Caco-2 (cell line): ENCODE results near the gene C5orf52. TPM values are rescaled to one million over a fixed set of nuclear protein-coding genes. Genes with fewer than 3 reads are reported as not detected.

Source experiments
- BruUV-seq: library from RNA; stranded (reverse); fragments of 400-500 nt; replicated peaks from 2 replicates; lab custom pipeline; 2021; lab: Mats Ljungman, UMichigan
- CTCF ChIA-PET: fragments of 300-600 bp; sonication (Branson Sonifier 250); formaldehyde crosslinking; loops from one replicate; lab custom pipeline; 2022; ENCODE audit warnings: antibody characterized with exemption; lab: Charles Lee
- POLR2A ChIA-PET: fragments of 300-600 bp; sonication (Branson Sonifier 250); formaldehyde crosslinking; loops from one replicate; lab custom pipeline; 2022; ENCODE audit warnings: antibody characterized with exemption; lab: Charles Lee
- DNase-seq, 2 experiments: peaks; one replicate each; pipeline versions ENCODE4 v3.0.0 to v3.0.0-alpha.2; 2020 to 2022
- H3K27me3 ChIP-seq: replicated peaks from 2 replicates; pipeline ENCODE4 v1.6.0; 2011; ENCODE audit warnings: low read length; ENCODE audit not compliant: control insufficient read depth, insufficient read depth
- H3K36me3 ChIP-seq: 2 replicates; pipeline ENCODE4 v1.5.1; 2011; ENCODE audit warnings: low read length; ENCODE audit not compliant: control insufficient read depth, insufficient read depth
- H3K4me1 ChIP-seq: fragments of 250-450 bp; sonication (Bioruptor Pico); 2 replicates; pipeline ENCODE4 v1.5.1; 2020; ENCODE audit warnings: mild to moderate bottlenecking
- H3K4me3 ChIP-seq: 2 replicates; pipeline ENCODE4 v1.5.1; 2011; ENCODE audit warnings: low read depth, mild to moderate bottlenecking, control low read depth, low read length
- H3K9me3 ChIP-seq: fragments of 250-450 bp; sonication (Bioruptor Pico); 2 replicates; pipeline ENCODE4 v1.5.1; 2020; ENCODE audit warnings: mild to moderate bottlenecking, moderate library complexity
- H3K27ac Mint-ChIP-seq: one replicate; pipeline ENCODE4 v1.8.0; 2022; ENCODE audit warnings: mixed read lengths; ENCODE audit not compliant: unreplicated experiment
- H3K27me3 Mint-ChIP-seq: one replicate; pipeline ENCODE4 v1.8.0; 2022; ENCODE audit warnings: mixed read lengths; ENCODE audit not compliant: insufficient read depth, unreplicated experiment
- H3K36me3 Mint-ChIP-seq: one replicate; pipeline ENCODE4 v1.8.0; 2022; ENCODE audit warnings: mild to moderate bottlenecking, mixed read lengths; ENCODE audit not compliant: insufficient read depth, unreplicated experiment
- H3K4me1 Mint-ChIP-seq: one replicate; pipeline ENCODE4 v1.8.0; 2022; ENCODE audit warnings: low read depth, mixed read lengths; ENCODE audit not compliant: unreplicated experiment
- H3K4me3 Mint-ChIP-seq: one replicate; pipeline ENCODE4 v1.8.0; 2022; ENCODE audit warnings: mild to moderate bottlenecking, moderate library complexity, mixed read lengths; ENCODE audit not compliant: unreplicated experiment
- H3K9me3 Mint-ChIP-seq: one replicate; pipeline ENCODE4 v1.8.0; 2022; ENCODE audit warnings: mixed read lengths; ENCODE audit not compliant: unreplicated experiment
- CTCF ChIP-seq, 2 experiments: fragments of 200-600 bp in 1 of 2; IDR thresholded peaks; 1 replicate in 1 of 2; 2 replicates in 1 of 2; pipeline versions ENCODE4 v1.5.1 to v1.8.0; 2011 to 2022; ENCODE audit warnings: antibody characterized with exemption in 1 of 2, control low read depth in 1 of 2, inconsistent platforms in 1 of 2, low read depth in 1 of 2, low read length in 1 of 2, mild to moderate bottlenecking in 1 of 2, moderate library complexity in 1 of 2; ENCODE audit not compliant: insufficient read depth in 1 of 2, severe bottlenecking in 1 of 2, unreplicated experiment in 1 of 2
- intact Hi-C: fragments of 100-400 bp; cut with micrococcal nuclease; formaldehyde crosslinking; loops from one replicate; pipeline ENCODE4 v1.10.0; 2022; ENCODE audit not compliant: unreplicated experiment
- total RNA-seq: library from RNA; stranded (reverse); gene quantifications from 2 replicates; pipeline ENCODE4 v1.2.3, GENCODE V29; 2022

Gene C5orf52
- total RNA-seq, 1 experiment from 2014 or later, result not detected

- H3K4me1 ChIP-seq, result peaks cover 9% of the 10 kb centered on the region; the same call in 1 of the 2 replicates
- BruUV-seq, result no TSS peak
- Mint-ChIP-seq H3K36me3 (no peaks in the 10 kb centered on the region), H3K4me3 (no peak overlapping the region), H3K27ac (no peak overlapping the region), H3K9me3 (no peaks in the 10 kb centered on the region), H3K27me3 (no peaks in the 10 kb centered on the region), H3K4me1 (peaks cover 14% of the 10 kb centered on the region)
- H3K36me3 ChIP-seq, result no peaks in the 10 kb centered on the region; the same call in 1 of the 2 replicates
- ChIA-PET CTCF (no interaction called here), POLR2A (no interaction called here)
- no peaks in the 10 kb centered on the region for H3K27me3 ChIP-seq
- intact Hi-C loops, result no loop called here
- H3K9me3 ChIP-seq, result no peaks in the 10 kb centered on the region
- no peak overlapping the region for H3K4me3 ChIP-seq
- DNase-seq, result no peak
- TF ChIP-seq CTCF (IDR thresholded peaks at IDR 0.05; ENCODE audit: insufficient read depth in 1 of 2, low read depth in 1 of 2, low read length in 1 of 2, severe bottlenecking in 1 of 2, unreplicated experiment in 1 of 2), result no peak
Observed at GRCh38 chr5:157630341-157630740, 41.0 kb upstream of the C5orf52 start.

GRCh38 chr5:157640406-157641066 is 30.8 kb upstream of the C5orf52 start:
- no peaks in the 10 kb centered on the region for H3K27me3 ChIP-seq
- Mint-ChIP-seq H3K27me3 (no peaks in the 10 kb centered on the region), H3K9me3 (no peaks in the 10 kb centered on the region), H3K36me3 (no peaks in the 10 kb centered on the region), H3K27ac (no peak overlapping the region), H3K4me1 (peaks cover 12% of the 10 kb centered on the region), H3K4me3 (no peak overlapping the region)
- H3K9me3 ChIP-seq, result no peaks in the 10 kb centered on the region
- no TSS peak for BruUV-seq
- no peaks in the 10 kb centered on the region for H3K36me3 ChIP-seq
- CTCF ChIA-PET, result interaction anchor here (0.6 kb wide), 1 partner anchor 77 kb away, joined by 3 read pairs; no protein-coding TSS in a partner anchor
- no peak for DNase-seq
- H3K4me1 ChIP-seq, result no peaks in the 10 kb centered on the region
- intact Hi-C loops, result no loop called here
- no peak overlapping the region for H3K4me3 ChIP-seq
- TF ChIP-seq CTCF (IDR thresholded peaks at IDR 0.05; ENCODE audit: insufficient read depth in 1 of 2, low read depth in 1 of 2, low read length in 1 of 2, severe bottlenecking in 1 of 2, unreplicated experiment in 1 of 2), result no peak
- POLR2A ChIA-PET, result no interaction called here

- Mint-ChIP-seq H3K27ac (no peak overlapping the region), H3K4me3 (no peak overlapping the region), H3K4me1 (peaks cover 6% of the 10 kb centered on the region), H3K9me3 (peaks cover 5% of the 10 kb centered on the region), H3K36me3 (peaks cover 13% of the 10 kb centered on the region), H3K27me3 (no peaks in the 10 kb centered on the region)
- intact Hi-C loops, result no loop called here
- POLR2A ChIA-PET, result no interaction called here
- Histone ChIP-seq H3K9me3 (no peaks in the 10 kb centered on the region), H3K36me3 (no peaks in the 10 kb centered on the region), H3K4me3 (no peak overlapping the region), H3K27me3 (no peaks in the 10 kb centered on the region), H3K4me1 (peaks cover 7% of the 10 kb centered on the region)
- no peak for TF ChIP-seq CTCF (IDR thresholded peaks at IDR 0.05; ENCODE audit: insufficient read depth in 1 of 2, low read depth in 1 of 2, low read length in 1 of 2, severe bottlenecking in 1 of 2, unreplicated experiment in 1 of 2)
- CTCF ChIA-PET, result no interaction called here
- DNase-seq, result no peak
- BruUV-seq, result no TSS peak
Observed at GRCh38 chr5:157648275-157648990, 22.9 kb upstream of the C5orf52 start.
